Activated T-helper 1 cell treated with anti-CD3 and anti-CD28 coated beads, Interleukin-12 subunit alpha, Interleukin-12 subunit beta, Interleukin-2, Interleukin-4 antibody, amounts not matched to agents 30 ng/mL and 10 ng/mL and 1 ng/mL, durations not matched to agents 14 hours and 24 hours and 36 hours (primary cell): ENCODE measurements around the gene ADAMTS12. TPM values are rescaled to one million over a fixed set of nuclear protein-coding genes. Genes with fewer than 3 reads are reported as not detected.

Source experiments
- DNase-seq: peaks from one replicate; pipeline ENCODE4 v3.0.0; 2021; ENCODE audit warnings: low spot score
- H3K27ac Mint-ChIP-seq: one replicate; pipeline ENCODE4 v1.8.0; 2021; ENCODE audit warnings: mild to moderate bottlenecking, mixed read lengths
- H3K27me3 Mint-ChIP-seq: one replicate; pipeline ENCODE4 v1.8.0; 2022; ENCODE audit warnings: mild to moderate bottlenecking, moderate library complexity, mixed read lengths; ENCODE audit not compliant: insufficient read depth
- H3K36me3 Mint-ChIP-seq: one replicate; pipeline ENCODE4 v1.8.0; 2021; ENCODE audit warnings: low read depth, mixed read lengths
- H3K4me1 Mint-ChIP-seq: one replicate; pipeline ENCODE4 v1.8.0; 2021; ENCODE audit warnings: low read depth, mixed read lengths
- H3K4me3 Mint-ChIP-seq: one replicate; pipeline ENCODE4 v1.8.0; 2021; ENCODE audit warnings: mild to moderate bottlenecking, moderate library complexity, mixed read lengths
- H3K9me3 Mint-ChIP-seq: one replicate; pipeline ENCODE4 v1.8.0; 2021; ENCODE audit warnings: mixed read lengths
- intact Hi-C: fragments of 100-400 bp; cut with micrococcal nuclease; formaldehyde crosslinking; loops from one replicate; pipeline ENCODE4 v1.15.1; 2024
- total RNA-seq: library from RNA; stranded (reverse); gene quantifications from 2 replicates; pipeline ENCODE4 v1.2.3, GENCODE V29; 2022

ADAMTS12 gene
- total RNA-seq, 1 donor from 2014 or later: not detected

DNA sequence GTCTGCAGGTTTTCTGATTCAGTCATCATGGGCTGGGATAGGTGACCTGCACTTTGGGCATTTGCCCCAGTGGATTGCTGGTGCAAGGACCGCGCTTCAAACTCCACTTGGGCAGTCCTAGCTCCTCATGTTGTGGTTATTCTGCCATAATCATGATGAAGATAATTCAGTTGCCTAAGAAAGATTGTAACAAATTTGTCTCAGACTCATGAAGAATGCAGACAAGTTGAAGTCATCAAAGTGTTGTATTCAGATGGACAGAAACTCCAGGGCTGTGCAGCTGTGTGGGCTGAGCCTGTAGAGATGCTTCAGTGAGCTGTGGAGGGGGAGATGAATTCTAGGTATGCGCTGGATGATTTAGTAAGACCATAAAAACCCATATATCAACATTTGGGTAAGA is 412.5 kb downstream of the ADAMTS12 start:
- Mint-ChIP-seq H3K4me3 (no peak overlapping the region), H3K9me3 (peaks cover 10% of the 10 kb centered on the region), H3K27ac (no peak overlapping the region), H3K36me3 (peaks cover 32% of the 10 kb centered on the region), H3K4me1 (no peaks in the 10 kb centered on the region), H3K27me3 (no peaks in the 10 kb centered on the region)
- intact Hi-C loops: no loop called here
- DNase-seq: no peak

GRCh38 chr5:33477816-33478215 is 414.0 kb downstream of the ADAMTS12 start:
- intact Hi-C loops: no loop called here
- Mint-ChIP-seq H3K36me3 (peaks cover 45% of the 10 kb centered on the region), H3K27me3 (no peaks in the 10 kb centered on the region), H3K9me3 (peaks cover 19% of the 10 kb centered on the region), H3K4me1 (no peaks in the 10 kb centered on the region), H3K4me3 (no peak overlapping the region), H3K27ac (no peak overlapping the region)
- no peak for DNase-seq

GRCh38 chr5:33476992-33477391 is 414.8 kb downstream of the ADAMTS12 start:
- H3K27ac Mint-ChIP-seq: no peak overlapping the region
- H3K27me3 Mint-ChIP-seq: no peaks in the 10 kb centered on the region
- H3K4me1 Mint-ChIP-seq: no peaks in the 10 kb centered on the region
- intact Hi-C loops: no loop called here
- H3K9me3 Mint-ChIP-seq: peaks cover 19% of the 10 kb centered on the region
- peaks cover 48% of the 10 kb centered on the region for H3K36me3 Mint-ChIP-seq
- no peak for DNase-seq
- H3K4me3 Mint-ChIP-seq: no peak overlapping the region

DNA sequence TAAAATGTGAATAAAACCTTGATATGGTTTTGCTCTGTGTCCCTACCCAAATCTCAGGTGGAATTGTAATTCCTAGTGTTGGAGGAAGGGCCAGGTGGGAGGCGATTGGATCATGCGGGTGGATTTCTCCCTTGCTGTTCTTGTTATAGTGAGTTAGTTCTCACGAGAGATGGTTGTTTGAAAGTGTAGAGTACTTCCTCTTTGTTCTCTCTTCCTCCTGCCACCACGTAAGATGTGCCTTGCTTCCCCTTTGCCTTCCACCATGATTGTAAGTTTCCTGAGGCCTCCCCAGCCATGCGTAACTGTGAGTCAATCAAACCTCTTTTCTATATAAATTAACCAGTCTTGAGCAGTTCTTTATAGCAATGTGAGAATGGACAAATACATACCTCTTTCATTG is 416.1 kb downstream of the ADAMTS12 start:
- no peak overlapping the region for H3K4me3 Mint-ChIP-seq
- H3K36me3 Mint-ChIP-seq: peaks cover 57% of the 10 kb centered on the region
- H3K9me3 Mint-ChIP-seq: peaks cover 19% of the 10 kb centered on the region
- intact Hi-C loops: no loop called here
- no peaks in the 10 kb centered on the region for H3K4me1 Mint-ChIP-seq
- no peak for DNase-seq
- H3K27ac Mint-ChIP-seq: no peak overlapping the region
- H3K27me3 Mint-ChIP-seq: no peaks in the 10 kb centered on the region

GRCh38 chr5:33474931-33475499 is 416.8 kb downstream of the ADAMTS12 start:
- H3K36me3 Mint-ChIP-seq: peaks cover 64% of the 10 kb centered on the region
- intact Hi-C loops: no loop called here
- peaks cover 19% of the 10 kb centered on the region for H3K9me3 Mint-ChIP-seq
- no peak overlapping the region for H3K4me3 Mint-ChIP-seq
- H3K27ac Mint-ChIP-seq: no peak overlapping the region
- DNase-seq: no peak
- H3K27me3 Mint-ChIP-seq: no peaks in the 10 kb centered on the region
- no peaks in the 10 kb centered on the region for H3K4me1 Mint-ChIP-seq

GRCh38 chr5:33474004-33474403 is 417.8 kb downstream of the ADAMTS12 start:
- Mint-ChIP-seq H3K36me3 (peaks cover 63% of the 10 kb centered on the region), H3K9me3 (peaks cover 19% of the 10 kb centered on the region), H3K4me1 (no peaks in the 10 kb centered on the region), H3K4me3 (no peak overlapping the region), H3K27me3 (no peaks in the 10 kb centered on the region), H3K27ac (no peak overlapping the region)
- no peak for DNase-seq
- intact Hi-C loops: no loop called here

Other genes starting within 250 kb of the ADAMTS12 start
- gene RXFP3, start 44.4 kb upstream of the ADAMTS12 start, total RNA-seq: not detected in 2 replicates
- gene SLC45A2, start 92.7 kb upstream of the ADAMTS12 start, total RNA-seq: 0.18 TPM in 1 of 2 replicates, not detected in the other
- 6.8 and 7.1 TPM in 2 replicates for gene AMACR, start 116.1 kb upstream of the ADAMTS12 start, total RNA-seq
- gene C1QTNF3, start 151.2 kb upstream of the ADAMTS12 start, total RNA-seq: 1.2 and 1.8 TPM in 2 replicates